ENCODE results near the gene GSTA4. TPM values are rescaled to one million over a fixed set of nuclear protein-coding genes. Genes with fewer than 3 reads are reported as not detected.

Gene GSTA4
- total and polyA plus RNA-seq, 2 of the 8 experiments (the other 6 are each of a cell fraction or from before 2014, with no cell fraction given): 13.9 to 21.6 TPM

DNA sequence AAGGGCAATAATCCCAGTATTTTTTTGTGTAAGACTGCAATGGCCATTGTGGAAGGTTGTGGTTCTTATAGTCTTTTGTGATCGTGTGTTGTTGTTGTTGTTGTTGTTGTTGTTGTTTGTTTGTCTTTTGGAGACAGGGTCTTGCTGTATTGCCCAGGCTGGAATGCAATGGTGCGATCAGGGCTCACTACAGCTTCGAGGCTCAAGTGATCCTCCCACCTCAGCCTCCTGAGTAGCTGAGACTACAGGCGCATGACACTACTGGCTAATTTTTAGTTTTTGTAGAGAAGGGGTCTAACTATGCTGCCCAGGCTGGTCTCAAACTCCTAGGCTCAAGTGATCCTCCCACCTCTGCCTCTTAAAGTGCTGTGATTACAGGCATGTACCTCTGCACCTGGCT is 3.5 kb upstream of the GSTA4 start (continued):
- TF ChIP-seq, protein P1, sequence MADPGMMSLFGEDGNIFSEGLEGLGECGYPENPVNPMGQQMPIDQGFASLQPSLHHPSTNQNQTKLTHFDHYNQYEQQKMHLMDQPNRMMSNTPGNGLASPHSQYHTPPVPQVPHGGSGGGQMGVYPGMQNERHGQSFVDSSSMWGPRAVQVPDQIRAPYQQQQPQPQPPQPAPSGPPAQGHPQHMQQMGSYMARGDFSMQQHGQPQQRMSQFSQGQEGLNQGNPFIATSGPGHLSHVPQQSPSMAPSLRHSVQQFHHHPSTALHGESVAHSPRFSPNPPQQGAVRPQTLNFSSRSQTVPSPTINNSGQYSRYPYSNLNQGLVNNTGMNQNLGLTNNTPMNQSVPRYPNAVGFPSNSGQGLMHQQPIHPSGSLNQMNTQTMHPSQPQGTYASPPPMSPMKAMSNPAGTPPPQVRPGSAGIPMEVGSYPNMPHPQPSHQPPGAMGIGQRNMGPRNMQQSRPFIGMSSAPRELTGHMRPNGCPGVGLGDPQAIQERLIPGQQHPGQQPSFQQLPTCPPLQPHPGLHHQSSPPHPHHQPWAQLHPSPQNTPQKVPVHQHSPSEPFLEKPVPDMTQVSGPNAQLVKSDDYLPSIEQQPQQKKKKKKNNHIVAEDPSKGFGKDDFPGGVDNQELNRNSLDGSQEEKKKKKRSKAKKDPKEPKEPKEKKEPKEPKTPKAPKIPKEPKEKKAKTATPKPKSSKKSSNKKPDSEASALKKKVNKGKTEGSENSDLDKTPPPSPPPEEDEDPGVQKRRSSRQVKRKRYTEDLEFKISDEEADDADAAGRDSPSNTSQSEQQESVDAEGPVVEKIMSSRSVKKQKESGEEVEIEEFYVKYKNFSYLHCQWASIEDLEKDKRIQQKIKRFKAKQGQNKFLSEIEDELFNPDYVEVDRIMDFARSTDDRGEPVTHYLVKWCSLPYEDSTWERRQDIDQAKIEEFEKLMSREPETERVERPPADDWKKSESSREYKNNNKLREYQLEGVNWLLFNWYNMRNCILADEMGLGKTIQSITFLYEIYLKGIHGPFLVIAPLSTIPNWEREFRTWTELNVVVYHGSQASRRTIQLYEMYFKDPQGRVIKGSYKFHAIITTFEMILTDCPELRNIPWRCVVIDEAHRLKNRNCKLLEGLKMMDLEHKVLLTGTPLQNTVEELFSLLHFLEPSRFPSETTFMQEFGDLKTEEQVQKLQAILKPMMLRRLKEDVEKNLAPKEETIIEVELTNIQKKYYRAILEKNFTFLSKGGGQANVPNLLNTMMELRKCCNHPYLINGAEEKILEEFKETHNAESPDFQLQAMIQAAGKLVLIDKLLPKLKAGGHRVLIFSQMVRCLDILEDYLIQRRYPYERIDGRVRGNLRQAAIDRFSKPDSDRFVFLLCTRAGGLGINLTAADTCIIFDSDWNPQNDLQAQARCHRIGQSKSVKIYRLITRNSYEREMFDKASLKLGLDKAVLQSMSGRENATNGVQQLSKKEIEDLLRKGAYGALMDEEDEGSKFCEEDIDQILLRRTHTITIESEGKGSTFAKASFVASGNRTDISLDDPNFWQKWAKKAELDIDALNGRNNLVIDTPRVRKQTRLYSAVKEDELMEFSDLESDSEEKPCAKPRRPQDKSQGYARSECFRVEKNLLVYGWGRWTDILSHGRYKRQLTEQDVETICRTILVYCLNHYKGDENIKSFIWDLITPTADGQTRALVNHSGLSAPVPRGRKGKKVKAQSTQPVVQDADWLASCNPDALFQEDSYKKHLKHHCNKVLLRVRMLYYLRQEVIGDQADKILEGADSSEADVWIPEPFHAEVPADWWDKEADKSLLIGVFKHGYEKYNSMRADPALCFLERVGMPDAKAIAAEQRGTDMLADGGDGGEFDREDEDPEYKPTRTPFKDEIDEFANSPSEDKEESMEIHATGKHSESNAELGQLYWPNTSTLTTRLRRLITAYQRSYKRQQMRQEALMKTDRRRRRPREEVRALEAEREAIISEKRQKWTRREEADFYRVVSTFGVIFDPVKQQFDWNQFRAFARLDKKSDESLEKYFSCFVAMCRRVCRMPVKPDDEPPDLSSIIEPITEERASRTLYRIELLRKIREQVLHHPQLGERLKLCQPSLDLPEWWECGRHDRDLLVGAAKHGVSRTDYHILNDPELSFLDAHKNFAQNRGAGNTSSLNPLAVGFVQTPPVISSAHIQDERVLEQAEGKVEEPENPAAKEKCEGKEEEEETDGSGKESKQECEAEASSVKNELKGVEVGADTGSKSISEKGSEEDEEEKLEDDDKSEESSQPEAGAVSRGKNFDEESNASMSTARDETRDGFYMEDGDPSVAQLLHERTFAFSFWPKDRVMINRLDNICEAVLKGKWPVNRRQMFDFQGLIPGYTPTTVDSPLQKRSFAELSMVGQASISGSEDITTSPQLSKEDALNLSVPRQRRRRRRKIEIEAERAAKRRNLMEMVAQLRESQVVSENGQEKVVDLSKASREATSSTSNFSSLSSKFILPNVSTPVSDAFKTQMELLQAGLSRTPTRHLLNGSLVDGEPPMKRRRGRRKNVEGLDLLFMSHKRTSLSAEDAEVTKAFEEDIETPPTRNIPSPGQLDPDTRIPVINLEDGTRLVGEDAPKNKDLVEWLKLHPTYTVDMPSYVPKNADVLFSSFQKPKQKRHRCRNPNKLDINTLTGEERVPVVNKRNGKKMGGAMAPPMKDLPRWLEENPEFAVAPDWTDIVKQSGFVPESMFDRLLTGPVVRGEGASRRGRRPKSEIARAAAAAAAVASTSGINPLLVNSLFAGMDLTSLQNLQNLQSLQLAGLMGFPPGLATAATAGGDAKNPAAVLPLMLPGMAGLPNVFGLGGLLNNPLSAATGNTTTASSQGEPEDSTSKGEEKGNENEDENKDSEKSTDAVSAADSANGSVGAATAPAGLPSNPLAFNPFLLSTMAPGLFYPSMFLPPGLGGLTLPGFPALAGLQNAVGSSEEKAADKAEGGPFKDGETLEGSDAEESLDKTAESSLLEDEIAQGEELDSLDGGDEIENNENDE (IDR thresholded peaks at IDR 0.05; ENCODE audit: insufficient replicate concordance, low read length): no peak

Data from H1 (cell line).